Activated naive CD8-positive, alpha-beta T cell treated with anti-CD3 and anti-CD28 coated beads for 36 hours (primary cell): ENCODE data around the gene LRP5. TPM values are rescaled to one million over a fixed set of nuclear protein-coding genes. Genes with fewer than 3 reads are reported as not detected.
"Not testable (repeated sequence)": the region's sequence is repeated elsewhere in the genome, so short reads cannot be mapped to it uniquely, and the experiment has no call there.

Experiments used
- DNase-seq: peaks from one replicate; pipeline ENCODE4 v3.0.0; 2021
- H3K27ac Mint-ChIP-seq: one replicate; pipeline ENCODE4 v1.8.0; 2022; ENCODE audit warnings: mild to moderate bottlenecking, moderate library complexity, mixed read lengths
- H3K27me3 Mint-ChIP-seq: one replicate; pipeline ENCODE4 v1.8.0; 2022; ENCODE audit warnings: mild to moderate bottlenecking, mixed read lengths
- H3K36me3 Mint-ChIP-seq: one replicate; pipeline ENCODE4 v1.8.0; 2021; ENCODE audit warnings: mild to moderate bottlenecking, mixed read lengths
- H3K4me1 Mint-ChIP-seq: one replicate; pipeline ENCODE4 v1.8.0; 2021; ENCODE audit warnings: mixed read lengths
- H3K4me3 Mint-ChIP-seq: one replicate; pipeline ENCODE4 v1.8.0; 2022; ENCODE audit warnings: mild to moderate bottlenecking, moderate library complexity, mixed read lengths
- H3K9me3 Mint-ChIP-seq: one replicate; pipeline ENCODE4 v1.8.0; 2022; ENCODE audit warnings: mixed read lengths
- total RNA-seq, 2 experiments: library from RNA; stranded (reverse); gene quantifications; one replicate each; pipeline ENCODE4 v1.2.3, GENCODE V29; 2021

The LRP5 gene
- total RNA-seq, 2 experiments from 2014 or later: 12.7 to 15.4 TPM

- no peak for DNase-seq
- Mint-ChIP-seq H3K36me3 (peaks cover 4% of the 10 kb centered on the region), H3K9me3 (no peaks in the 10 kb centered on the region), H3K27me3 (no peaks in the 10 kb centered on the region), H3K4me3 (no peak overlapping the region), H3K27ac (no peak overlapping the region), H3K4me1 (peaks cover 3% of the 10 kb centered on the region)
Measured at GRCh38 chr11:68439355-68440065, 127.1 kb downstream of the LRP5 start.

- H3K36me3 Mint-ChIP-seq: peaks cover 4% of the 10 kb centered on the region
- DNase-seq: no peak
- H3K9me3 Mint-ChIP-seq: no peaks in the 10 kb centered on the region
- no peak overlapping the region for H3K4me3 Mint-ChIP-seq
- H3K27me3 Mint-ChIP-seq: no peaks in the 10 kb centered on the region
- H3K27ac Mint-ChIP-seq: no peak overlapping the region
- peaks cover 3% of the 10 kb centered on the region for H3K4me1 Mint-ChIP-seq
Measured at GRCh38 chr11:68440224-68440623, 127.8 kb downstream of the LRP5 start.

GRCh38 chr11:68441466-68442230 is 129.3 kb downstream of the LRP5 start:
- Mint-ChIP-seq H3K4me1 (peaks cover 3% of the 10 kb centered on the region), H3K4me3 (no peak overlapping the region), H3K9me3 (no peaks in the 10 kb centered on the region), H3K27ac (no peak overlapping the region), H3K27me3 (no peaks in the 10 kb centered on the region), H3K36me3 (peaks cover 4% of the 10 kb centered on the region)
- DNase-seq: no peak

GRCh38 chr11:68442433-68442832 is 130.0 kb downstream of the LRP5 start:
- Mint-ChIP-seq H3K4me1 (peaks cover 5% of the 10 kb centered on the region), H3K4me3 (no peak overlapping the region), H3K9me3 (no peaks in the 10 kb centered on the region), H3K27me3 (no peaks in the 10 kb centered on the region), H3K27ac (no peak overlapping the region), H3K36me3 (peaks cover 7% of the 10 kb centered on the region)
- no peak for DNase-seq

- Mint-ChIP-seq H3K27ac (no peak overlapping the region), H3K4me3 (no peak overlapping the region), H3K9me3 (peaks cover 1% of the 10 kb centered on the region), H3K4me1 (peaks cover 9% of the 10 kb centered on the region), H3K27me3 (no peaks in the 10 kb centered on the region), H3K36me3 (peaks cover 16% of the 10 kb centered on the region)
- no peak for DNase-seq
Measured at GRCh38 chr11:68444566-68444965, 132.2 kb downstream of the LRP5 start.

- no peak overlapping the region for H3K27ac Mint-ChIP-seq
- peaks cover 18% of the 10 kb centered on the region for H3K36me3 Mint-ChIP-seq
Measured at GRCh38 chr11:68445531-68446035, 133.2 kb downstream of the LRP5 start.

GRCh38 chr11:68446046-68446725 is 133.8 kb downstream of the LRP5 start:
- H3K27ac Mint-ChIP-seq: no peak overlapping the region
- H3K9me3 Mint-ChIP-seq: peaks cover 1% of the 10 kb centered on the region
- H3K4me1 Mint-ChIP-seq: peaks cover 9% of the 10 kb centered on the region
- no peak overlapping the region for H3K4me3 Mint-ChIP-seq
- DNase-seq: no peak
- H3K27me3 Mint-ChIP-seq: no peaks in the 10 kb centered on the region
- peaks cover 18% of the 10 kb centered on the region for H3K36me3 Mint-ChIP-seq

More at GRCh38 chr11:68445531-68446035, 133.2 kb downstream of the LRP5 start:
- DNase-seq: no peak
- Mint-ChIP-seq H3K4me1 (peaks cover 9% of the 10 kb centered on the region), H3K4me3 (no peak overlapping the region), H3K9me3 (peaks cover 1% of the 10 kb centered on the region), H3K27me3 (no peaks in the 10 kb centered on the region)

GRCh38 chr11:68447015-68447801 is 134.8 kb downstream of the LRP5 start:
- Mint-ChIP-seq H3K27me3 (no peaks in the 10 kb centered on the region), H3K4me3 (no peak overlapping the region), H3K27ac (no peak overlapping the region), H3K36me3 (peaks cover 18% of the 10 kb centered on the region), H3K9me3 (peaks cover 1% of the 10 kb centered on the region), H3K4me1 (peaks cover 6% of the 10 kb centered on the region)
- peak; percentile 74 for DNase-seq

GRCh38 chr11:68447914-68448313 is 135.5 kb downstream of the LRP5 start:
- not testable (repeated sequence) for DNase-seq, H3K27ac Mint-ChIP-seq, H3K4me3 Mint-ChIP-seq, H3K9me3 Mint-ChIP-seq, H3K4me1 Mint-ChIP-seq, H3K27me3 Mint-ChIP-seq
- peaks cover 16% of the 10 kb centered on the region for H3K36me3 Mint-ChIP-seq

- Mint-ChIP-seq H3K4me1 (peaks cover 6% of the 10 kb centered on the region), H3K36me3 (peaks cover 15% of the 10 kb centered on the region), H3K4me3 (no peak overlapping the region), H3K27me3 (no peaks in the 10 kb centered on the region), H3K9me3 (peaks cover 1% of the 10 kb centered on the region), H3K27ac (no peak overlapping the region)
- no peak for DNase-seq
Measured at GRCh38 chr11:68448604-68449011, 136.2 kb downstream of the LRP5 start.

GRCh38 chr11:68449951-68450350 is 137.6 kb downstream of the LRP5 start:
- DNase-seq: no peak
- peaks cover 1% of the 10 kb centered on the region for H3K9me3 Mint-ChIP-seq
- peaks cover 15% of the 10 kb centered on the region for H3K36me3 Mint-ChIP-seq
- peaks cover 6% of the 10 kb centered on the region for H3K4me1 Mint-ChIP-seq
- H3K27ac Mint-ChIP-seq: no peak overlapping the region
- H3K27me3 Mint-ChIP-seq: no peaks in the 10 kb centered on the region
- no peak overlapping the region for H3K4me3 Mint-ChIP-seq

- Mint-ChIP-seq H3K27ac (no peak overlapping the region), H3K36me3 (peaks cover 15% of the 10 kb centered on the region), H3K4me1 (peaks cover 6% of the 10 kb centered on the region), H3K4me3 (no peak overlapping the region), H3K27me3 (no peaks in the 10 kb centered on the region), H3K9me3 (peaks cover 1% of the 10 kb centered on the region)
- no peak for DNase-seq
Measured at GRCh38 chr11:68450711-68451110, 138.3 kb downstream of the LRP5 start.

- no peaks in the 10 kb centered on the region for H3K9me3 Mint-ChIP-seq
- peaks cover under 1% of the 10 kb centered on the region for H3K27me3 Mint-ChIP-seq
- peaks cover 1% of the 10 kb centered on the region for H3K4me1 Mint-ChIP-seq
- H3K36me3 Mint-ChIP-seq: peaks cover 3% of the 10 kb centered on the region
- no peak for DNase-seq
- H3K4me3 Mint-ChIP-seq: no peak overlapping the region
- H3K27ac Mint-ChIP-seq: no peak overlapping the region
Measured at GRCh38 chr11:68454767-68455166, 142.4 kb downstream of the LRP5 start.

- no peaks in the 10 kb centered on the region for H3K9me3 Mint-ChIP-seq
- no peak overlapping the region for H3K4me3 Mint-ChIP-seq
Measured at GRCh38 chr11:68455485-68455884, 143.1 kb downstream of the LRP5 start.

More at GRCh38 chr11:68455485-68455884, 143.1 kb downstream of the LRP5 start:
- Mint-ChIP-seq H3K36me3 (no peaks in the 10 kb centered on the region), H3K27me3 (peaks cover 6% of the 10 kb centered on the region), H3K4me1 (peaks cover 4% of the 10 kb centered on the region), H3K27ac (no peak overlapping the region)
- DNase-seq: no peak
